Fibroblast of lung (primary cell): ENCODE data around the gene EXOC6.

ENCODE experiments used
- EZH2 ChIP-seq: IDR thresholded peaks from 2 replicates; pipeline ENCODE4 v1.5.1; 2012; ENCODE audit warnings: low read length, control low read depth, mild to moderate bottlenecking; ENCODE audit errors: missing control alignments
- TF ChIP-seq, protein P1 (sequence below), 2 donors: IDR thresholded peaks in 1 of 2; conservative IDR thresholded peaks in 1 of 2; 1 replicate in 1 of 2; 2 replicates in 1 of 2; pipeline ENCODE4 v1.5.1; 2011 to 2012; ENCODE audit warnings: low read length in 2 of 2, control low read depth in 1 of 2, inconsistent platforms in 1 of 2, low read depth in 1 of 2, mild to moderate bottlenecking in 1 of 2

DNA sequence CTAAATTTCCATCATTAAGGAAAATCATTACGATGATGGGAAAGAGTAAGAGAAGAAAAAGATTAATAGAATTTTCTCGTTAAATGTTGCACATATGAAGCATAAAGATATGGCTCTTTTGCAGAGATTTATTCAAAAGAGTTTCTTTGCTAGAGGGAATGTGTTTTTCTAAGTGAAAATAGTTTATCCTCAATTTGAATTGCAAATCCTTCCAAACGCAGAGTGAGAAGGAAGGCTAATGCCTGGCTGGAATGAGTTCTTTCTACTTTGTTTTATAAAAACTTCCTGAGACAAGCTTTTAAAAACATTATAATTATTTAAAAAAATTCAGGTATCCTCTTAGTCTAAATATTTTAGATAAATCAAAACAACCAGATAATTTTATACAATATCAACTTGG is 239.5 kb downstream of the EXOC6 start:
- TF ChIP-seq, protein P1, sequence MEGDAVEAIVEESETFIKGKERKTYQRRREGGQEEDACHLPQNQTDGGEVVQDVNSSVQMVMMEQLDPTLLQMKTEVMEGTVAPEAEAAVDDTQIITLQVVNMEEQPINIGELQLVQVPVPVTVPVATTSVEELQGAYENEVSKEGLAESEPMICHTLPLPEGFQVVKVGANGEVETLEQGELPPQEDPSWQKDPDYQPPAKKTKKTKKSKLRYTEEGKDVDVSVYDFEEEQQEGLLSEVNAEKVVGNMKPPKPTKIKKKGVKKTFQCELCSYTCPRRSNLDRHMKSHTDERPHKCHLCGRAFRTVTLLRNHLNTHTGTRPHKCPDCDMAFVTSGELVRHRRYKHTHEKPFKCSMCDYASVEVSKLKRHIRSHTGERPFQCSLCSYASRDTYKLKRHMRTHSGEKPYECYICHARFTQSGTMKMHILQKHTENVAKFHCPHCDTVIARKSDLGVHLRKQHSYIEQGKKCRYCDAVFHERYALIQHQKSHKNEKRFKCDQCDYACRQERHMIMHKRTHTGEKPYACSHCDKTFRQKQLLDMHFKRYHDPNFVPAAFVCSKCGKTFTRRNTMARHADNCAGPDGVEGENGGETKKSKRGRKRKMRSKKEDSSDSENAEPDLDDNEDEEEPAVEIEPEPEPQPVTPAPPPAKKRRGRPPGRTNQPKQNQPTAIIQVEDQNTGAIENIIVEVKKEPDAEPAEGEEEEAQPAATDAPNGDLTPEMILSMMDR (conservative IDR thresholded peaks at IDR 0.05 in 1 of 2, IDR thresholded peaks at IDR 0.05 in 1 of 2; ENCODE audit: low read depth in 1 of 2, low read length in 2 of 2) = no peak
- no peak for TF ChIP-seq EZH2
